ENCODE data around the gene DNAJB8.

DNA sequence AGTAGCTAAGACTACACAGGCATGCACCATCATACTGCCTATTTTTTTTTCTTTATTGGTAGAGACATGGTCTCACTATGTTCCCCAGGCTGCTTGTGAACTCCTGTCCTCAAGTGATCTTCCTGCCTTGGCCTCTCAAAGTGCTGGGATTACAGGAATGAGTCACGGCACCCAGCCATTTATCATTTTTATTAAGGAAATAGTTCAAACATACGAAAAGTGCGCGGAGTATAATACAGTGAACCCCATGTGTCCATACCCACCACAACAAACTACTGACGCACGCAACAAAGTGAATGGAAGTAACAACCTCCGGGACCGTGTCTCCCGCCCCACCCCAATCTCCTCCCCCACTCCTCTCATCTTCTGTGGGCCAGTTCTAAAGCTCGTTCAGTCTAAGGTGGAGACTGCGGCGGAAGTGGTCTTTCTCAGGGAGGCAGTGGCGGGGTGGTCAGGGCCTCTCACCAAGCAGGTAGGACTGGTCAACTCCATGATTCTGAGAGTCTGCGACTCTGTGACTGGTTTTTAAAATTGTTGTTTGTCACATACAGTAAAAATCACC, 42.1 kb downstream of the DNAJB8 start:
- TF ChIP-seq POLR2AphosphoS5 (IDR thresholded peaks at IDR 0.05; ENCODE audit: borderline replicate concordance, low read depth, low read length) (no peak), EZH2 (IDR thresholded peaks at IDR 0.05) (no peak), FOXP2 (optimal IDR thresholded peaks at IDR 0.05; ENCODE audit: control extremely low read depth, extremely low read length, insufficient read depth) (no peak)
